DMS114 treated with DMSO at 0.1 percent for 48 hours (cell line): ENCODE measurements around the gene RGS6.

Experiments used
- DNase-seq: peaks from one replicate; lab custom pipeline; 2025; ENCODE audit not compliant: unreplicated experiment; lab: John Stamatoyannopoulos, UW

The RGS6 gene

GRCh38 chr14:72401101-72401625, 468.9 kb downstream of the RGS6 start:
- DNase-seq = no peak

GRCh38 chr14:72401632-72402376, 469.6 kb downstream of the RGS6 start:
- no peak for DNase-seq

GRCh38 chr14:72402377-72402772, 470.1 kb downstream of the RGS6 start:
- DNase-seq = no peak

- no peak for DNase-seq
Measured at GRCh38 chr14:72404106-72404774, 472.0 kb downstream of the RGS6 start.

GRCh38 chr14:72404998-72405397, 472.8 kb downstream of the RGS6 start:
- DNase-seq = no peak

- DNase-seq = no peak
Measured at GRCh38 chr14:72408020-72408419, 475.8 kb downstream of the RGS6 start.

GRCh38 chr14:72409047-72409446, 476.8 kb downstream of the RGS6 start:
- no peak for DNase-seq

GRCh38 chr14:72416081-72416849, 484.0 kb downstream of the RGS6 start:
- DNase-seq = no peak

- no peak for DNase-seq
Measured at GRCh38 chr14:72416892-72417291, 484.7 kb downstream of the RGS6 start.

- no peak for DNase-seq
Measured at GRCh38 chr14:72418806-72419205, 486.6 kb downstream of the RGS6 start.

- no peak for DNase-seq
Measured at GRCh38 chr14:72419226-72419775, 487.1 kb downstream of the RGS6 start.

- DNase-seq = peak; percentile 37
Measured at GRCh38 chr14:72420749-72421474, 488.7 kb downstream of the RGS6 start.

- DNase-seq = no peak
Measured at GRCh38 chr14:72423957-72424356, 491.7 kb downstream of the RGS6 start.

- DNase-seq = no peak
Measured at GRCh38 chr14:72430457-72430856, 498.2 kb downstream of the RGS6 start.

- no peak for DNase-seq
Measured at GRCh38 chr14:72432748-72433147, 500.5 kb downstream of the RGS6 start.

GRCh38 chr14:72433511-72433910, 501.3 kb downstream of the RGS6 start:
- DNase-seq = no peak

- no peak for DNase-seq
Measured at GRCh38 chr14:72434856-72435255, 502.6 kb downstream of the RGS6 start.

- no peak for DNase-seq
Measured at GRCh38 chr14:72439707-72440106, 507.5 kb downstream of the RGS6 start.

GRCh38 chr14:72443256-72443655, 511.0 kb downstream of the RGS6 start:
- no peak for DNase-seq

- no peak for DNase-seq
Measured at GRCh38 chr14:72443991-72444441, 511.8 kb downstream of the RGS6 start.

GRCh38 chr14:72444701-72445100, 512.5 kb downstream of the RGS6 start:
- no peak for DNase-seq
